Right hindlimb (tissue), 1 donor: ENCODE measurements around the gene GATA2.

Source experiments
- DNase-seq: peaks from one replicate; pipeline ENCODE4 v3.0.0-alpha.2; 2018

GATA2 gene

DNA sequence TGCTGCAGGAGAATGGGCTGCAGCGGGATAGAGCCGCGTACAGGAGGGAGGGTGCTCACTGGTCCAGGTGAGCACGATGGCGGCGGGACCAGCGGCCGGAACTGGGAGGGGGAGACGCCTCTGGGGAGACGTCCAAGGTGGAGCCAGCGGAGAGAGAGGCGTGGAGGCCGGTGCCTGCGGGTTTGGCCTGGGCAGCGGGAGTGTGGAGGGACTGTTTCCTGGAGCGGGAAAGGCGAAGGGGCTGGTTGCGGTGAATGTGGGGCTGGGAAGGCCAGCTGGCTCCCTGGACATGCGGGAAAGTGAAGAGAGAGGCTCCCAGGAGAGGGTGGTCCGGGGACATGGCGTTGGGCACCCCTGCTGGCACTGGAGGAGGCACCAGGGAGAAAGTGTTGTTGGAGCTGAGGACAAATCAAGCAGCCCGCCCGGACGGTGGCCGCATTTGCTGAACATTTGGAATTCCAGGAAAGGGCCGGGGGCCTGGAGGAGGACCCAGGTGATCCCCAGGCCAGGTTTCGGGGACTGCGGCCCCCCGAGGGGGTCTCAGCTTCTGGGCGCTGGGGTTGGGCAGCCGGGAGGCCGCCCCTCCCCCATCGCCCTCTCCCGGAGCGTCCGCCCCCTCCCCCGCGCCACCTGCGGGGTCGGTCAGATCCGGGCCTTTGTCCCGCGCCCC, 60.6 kb downstream of the GATA2 start:
- no peak for DNase-seq

DNA sequence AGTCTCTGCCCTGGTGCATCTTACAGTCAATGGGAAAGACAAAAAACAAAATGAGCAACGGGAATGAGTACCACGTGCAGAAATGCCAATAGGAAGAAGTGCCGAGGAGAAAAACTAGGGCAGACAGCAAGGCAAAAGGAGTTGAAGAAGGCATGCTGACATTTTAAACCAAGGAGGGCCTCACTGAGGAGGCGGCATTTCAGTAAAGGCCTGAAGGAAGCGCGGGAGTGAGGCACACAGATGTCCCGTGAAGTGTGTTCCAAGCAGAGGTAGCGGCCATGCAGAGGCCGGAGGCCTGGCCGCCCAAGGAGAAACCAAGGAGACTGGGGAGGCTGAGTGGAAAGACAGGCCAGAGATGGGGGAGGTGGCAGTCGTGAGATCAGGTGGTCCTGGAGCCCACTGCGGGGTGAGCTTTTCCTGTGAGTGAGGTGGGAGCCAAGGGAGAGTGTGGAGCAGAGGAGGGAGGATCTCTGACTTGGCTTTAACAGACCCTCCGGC, 61.1 kb downstream of the GATA2 start:
- DNase-seq = no peak

DNA sequence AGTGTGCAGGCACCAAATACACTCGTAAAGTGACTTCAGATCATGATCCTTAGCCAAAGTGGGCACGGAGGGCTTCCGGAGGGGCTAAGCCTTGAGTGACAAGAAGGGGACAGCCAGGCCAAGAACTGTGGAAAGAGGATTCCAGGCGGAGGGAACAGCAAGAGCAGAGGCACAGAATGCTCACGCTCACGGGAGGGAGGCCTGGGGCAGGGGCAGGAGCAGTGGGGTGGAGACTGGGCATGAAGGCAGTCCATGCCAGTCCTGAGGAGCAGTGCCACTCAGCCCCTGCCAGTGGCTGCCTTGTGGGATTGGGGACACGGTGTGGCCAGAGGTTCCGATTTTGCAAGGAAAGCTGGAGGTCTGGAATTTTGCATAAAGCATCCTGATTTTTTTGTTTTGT, 62.3 kb downstream of the GATA2 start:
- DNase-seq = no peak

DNA sequence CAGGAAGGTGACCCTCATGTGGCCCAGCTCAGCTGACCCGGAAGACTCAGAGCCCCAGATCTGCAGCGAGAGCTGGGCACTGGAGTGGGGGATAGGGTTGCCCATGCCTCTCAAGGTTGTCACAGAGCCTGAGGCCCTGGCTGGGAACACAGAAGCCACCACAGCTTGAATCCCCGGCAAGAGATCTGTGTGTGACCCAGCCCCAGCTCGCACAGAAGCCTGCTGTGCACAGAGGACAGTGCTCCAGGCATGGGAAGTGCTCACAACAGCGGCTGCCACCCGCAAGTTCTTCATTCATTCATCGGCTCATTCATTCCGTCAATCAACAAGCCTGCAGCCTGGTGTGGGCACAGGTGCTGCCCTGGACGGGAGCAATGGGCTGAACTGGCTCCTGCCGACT, 62.7 kb downstream of the GATA2 start:
- no peak for DNase-seq

DNA sequence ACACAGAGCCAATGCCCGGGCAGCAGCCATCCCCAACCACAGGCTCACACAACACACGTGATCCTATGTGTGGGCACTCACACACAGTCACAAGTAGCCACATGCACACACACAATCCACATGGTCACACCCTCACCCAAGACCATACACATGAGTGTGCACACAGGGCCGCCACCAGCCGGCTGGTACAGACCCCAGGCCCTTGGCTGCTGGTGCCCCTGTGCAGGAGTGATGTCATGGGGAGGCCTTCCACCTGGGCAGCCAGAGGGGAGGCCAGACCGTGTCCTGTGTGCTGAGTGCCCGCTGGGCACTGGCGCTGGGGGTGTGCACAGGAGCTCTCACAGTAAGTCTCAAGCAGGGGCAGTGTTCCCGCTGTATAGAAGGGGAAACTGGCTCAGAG, 63.2 kb downstream of the GATA2 start:
- no peak for DNase-seq
